Hypothalamus (tissue), 51 donors: Measurements from ENCODE around the gene HSP90AA1.
A peak's percentile ranks its signal among the peaks of the same experiment; 100 is the strongest.
"Not testable (repeated sequence)": the region's sequence is repeated elsewhere in the genome, so short reads cannot be mapped to it uniquely, and the experiment has no call there.

Source experiments
- DNase-seq, 51 donors: peaks; one replicate each; lab custom pipeline; 2025; lab: John Stamatoyannopoulos, UW

Gene HSP90AA1

DNA sequence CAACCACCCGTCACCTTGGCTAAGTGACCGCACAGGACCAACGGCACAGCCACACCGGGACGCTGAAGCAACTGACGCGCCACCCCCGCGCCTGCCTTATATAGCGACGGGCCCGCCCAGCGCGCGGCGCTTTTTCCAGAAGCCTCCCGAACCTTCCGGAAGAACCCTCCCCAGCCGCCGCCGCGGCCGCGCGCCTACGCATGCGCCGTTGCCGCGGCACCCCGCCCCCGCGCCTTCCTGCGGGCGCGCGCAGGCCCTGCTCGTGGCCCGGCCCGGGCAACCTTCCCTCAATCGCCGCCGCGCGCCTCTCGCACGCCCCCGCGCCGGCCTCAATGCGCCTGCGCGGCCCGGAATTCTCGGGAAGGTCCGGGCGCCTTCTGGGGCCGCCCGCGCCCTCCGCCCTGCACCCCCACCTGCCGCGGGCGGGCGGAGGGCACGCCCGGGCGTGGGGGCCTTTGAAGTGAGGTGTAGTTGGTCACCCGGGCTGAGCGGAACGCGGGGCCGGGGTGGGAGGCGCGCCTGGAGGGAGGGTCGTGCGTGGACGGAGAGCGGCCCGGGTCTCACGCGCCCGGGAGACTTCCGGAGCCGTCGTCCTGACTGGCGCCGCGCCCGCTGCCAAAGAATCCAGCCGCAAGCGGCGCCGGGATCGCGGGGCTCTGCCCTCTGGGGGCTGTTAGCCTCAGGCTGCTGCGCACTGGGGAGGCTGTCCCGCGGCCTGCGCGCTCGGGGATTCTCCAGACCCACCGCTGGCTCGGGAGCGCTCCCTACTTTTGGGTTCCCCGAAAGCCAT is at the start of gene HSP90AA1:
TSS of gene HSP90AA1 (minus strand) at position 73 of the 790 bp plus-strand sequence. CDS start 666 bp downstream, outside the sequence.
- DNase-seq, result peak; percentile 64 to 99 (median 89)

DNA sequence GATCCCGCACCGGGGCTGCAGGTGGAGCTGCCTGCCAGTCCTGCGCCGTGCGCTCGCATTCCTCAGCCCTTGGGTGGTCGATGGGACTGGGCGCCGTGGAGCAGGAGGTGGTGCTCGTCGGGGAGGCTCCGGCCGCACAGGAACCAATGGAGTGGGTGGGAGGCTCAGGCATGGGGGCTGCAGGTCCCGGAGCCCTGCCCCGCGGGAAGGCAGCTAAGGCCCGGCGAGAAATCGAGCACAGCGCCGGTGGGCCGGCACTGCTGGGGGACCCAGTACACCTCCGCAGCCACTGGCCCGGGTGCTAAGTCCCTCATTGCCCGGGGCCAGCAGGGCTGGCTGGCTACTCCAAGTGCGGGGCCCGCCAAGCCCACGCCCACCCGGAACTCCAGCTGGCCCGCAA is 48.6 kb upstream of the HSP90AA1 start:
- not testable (repeated sequence) for DNase-seq

GRCh38 chr14:102134719-102135118 is 47.9 kb upstream of the HSP90AA1 start:
- DNase-seq, result peak in 7 of 51 donors; percentile 3 to 20 (median 17)

DNA sequence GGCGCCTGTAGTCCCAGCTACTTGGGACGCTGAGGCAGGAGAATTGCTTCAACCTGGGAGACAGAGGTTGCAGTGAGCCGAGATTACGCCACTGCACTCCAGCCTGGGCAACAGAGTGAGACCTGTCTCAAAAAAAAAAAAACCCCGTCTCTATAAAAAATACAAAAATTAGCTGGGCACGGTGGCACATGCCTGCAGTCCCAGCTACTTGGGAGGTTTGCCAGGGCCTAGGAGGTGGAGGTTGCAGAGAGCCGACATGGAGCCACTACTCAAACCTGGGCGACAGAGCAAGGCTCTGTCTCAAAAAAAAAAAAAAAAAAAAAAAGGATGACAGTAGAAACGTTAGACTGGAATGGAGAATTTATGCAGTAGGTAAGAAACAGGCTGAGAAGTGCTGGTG is 47.2 kb upstream of the HSP90AA1 start:
- DNase-seq, result not testable (repeated sequence)

GRCh38 chr14:102131741-102132140 is 44.9 kb upstream of the HSP90AA1 start:
- no peak for DNase-seq

DNA sequence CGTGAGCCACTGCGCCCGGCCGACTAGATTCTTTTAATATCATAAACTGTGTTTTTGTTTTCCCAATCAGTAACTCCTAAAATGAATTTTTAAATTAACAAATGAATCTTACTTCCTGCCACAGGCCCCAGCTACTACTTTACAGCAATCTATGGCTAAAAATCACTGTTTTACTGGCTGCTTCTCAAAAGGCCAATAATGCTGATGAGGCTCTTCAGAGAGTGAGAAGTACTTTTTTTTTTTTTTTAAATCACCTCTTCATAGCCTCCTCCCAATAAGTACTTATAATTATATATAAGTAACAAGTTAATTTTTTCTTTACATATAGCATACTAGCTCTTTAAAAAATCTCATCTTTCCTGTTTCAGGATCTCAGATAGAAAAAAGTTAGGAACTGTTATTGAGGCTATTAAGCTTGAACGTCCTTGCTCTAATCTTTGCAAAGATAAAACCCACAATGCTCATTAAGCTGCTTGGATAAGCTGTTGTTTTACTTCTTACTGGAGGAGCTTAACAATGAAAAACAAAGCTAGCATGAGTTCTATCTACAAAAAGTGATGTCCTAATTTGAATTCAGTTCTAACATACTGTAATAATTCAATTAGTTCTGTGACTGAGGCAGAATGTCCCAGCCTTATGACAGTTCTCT is 40.1 kb upstream of the HSP90AA1 start:
- DNase-seq, result no peak

GRCh38 chr14:102125546-102125945 is 38.7 kb upstream of the HSP90AA1 start:
- DNase-seq, result no peak

GRCh38 chr14:102124419-102124818 is 37.6 kb upstream of the HSP90AA1 start:
- no peak for DNase-seq

DNA sequence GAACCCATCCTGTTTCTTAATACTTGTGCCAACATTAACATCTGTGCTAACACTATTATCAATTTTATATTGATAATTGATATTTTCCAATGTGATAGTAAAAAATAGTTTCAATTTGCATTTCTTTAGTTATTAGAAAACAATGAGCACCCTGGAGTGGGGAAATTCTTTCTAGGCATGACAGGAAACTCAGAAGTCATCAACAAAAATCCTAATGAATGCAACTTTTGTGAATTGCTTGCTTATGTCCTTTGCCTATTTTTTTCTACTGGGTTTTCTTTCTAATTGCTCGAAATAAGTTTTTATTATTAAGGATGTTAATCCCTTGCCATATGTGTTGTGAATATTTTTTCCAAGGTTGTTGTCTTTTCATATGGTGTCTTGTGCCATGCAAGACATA is 34.7 kb upstream of the HSP90AA1 start:
- DNase-seq, result no peak

DNA sequence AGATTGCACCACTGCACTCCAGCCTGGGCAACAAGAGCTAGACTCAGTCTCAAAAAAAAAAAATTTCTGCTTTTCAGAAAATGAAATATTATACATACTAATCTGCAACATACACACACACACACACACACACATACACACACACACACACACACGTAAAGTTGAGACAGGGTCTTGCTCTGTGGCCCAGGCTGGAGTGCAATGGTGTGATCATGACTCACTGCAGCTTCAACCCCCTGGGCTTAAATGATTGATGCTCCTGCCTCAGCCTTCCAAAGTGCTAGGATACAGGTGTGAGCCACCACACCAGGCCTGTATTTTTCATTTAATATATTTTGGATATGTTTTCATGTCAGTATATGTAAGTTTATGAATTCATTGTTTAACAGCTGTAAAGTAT is 34.0 kb upstream of the HSP90AA1 start:
- DNase-seq, result no peak

GRCh38 chr14:102117852-102118251 is 31.0 kb upstream of the HSP90AA1 start:
- DNase-seq, result no peak

GRCh38 chr14:102116361-102117180 is 29.7 kb upstream of the HSP90AA1 start:
- DNase-seq, result no peak

- DNase-seq, result no peak
These were observed 24.3 kb upstream of the HSP90AA1 start for GRCh38 chr14:102111101-102111500.

DNA sequence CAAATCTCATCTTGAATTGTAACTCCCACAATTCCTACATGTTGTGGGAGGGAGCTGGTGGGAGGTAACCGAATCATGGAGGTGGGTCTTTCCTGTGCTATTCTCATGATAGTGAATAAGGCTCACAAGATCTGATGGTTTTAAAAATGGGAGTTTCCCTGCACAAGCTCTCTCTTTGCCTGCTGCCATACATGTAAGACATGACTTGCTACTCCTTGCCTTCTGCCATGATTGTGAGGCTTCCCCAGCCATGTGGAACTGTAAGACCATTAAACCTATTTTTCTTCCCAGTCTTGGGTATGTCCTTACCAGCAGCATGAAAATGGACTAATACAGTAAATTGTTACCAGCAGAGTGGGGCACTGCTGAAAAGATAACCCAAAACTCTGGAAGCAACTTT is 22.5 kb upstream of the HSP90AA1 start:
- DNase-seq, result not testable (repeated sequence)

DNA sequence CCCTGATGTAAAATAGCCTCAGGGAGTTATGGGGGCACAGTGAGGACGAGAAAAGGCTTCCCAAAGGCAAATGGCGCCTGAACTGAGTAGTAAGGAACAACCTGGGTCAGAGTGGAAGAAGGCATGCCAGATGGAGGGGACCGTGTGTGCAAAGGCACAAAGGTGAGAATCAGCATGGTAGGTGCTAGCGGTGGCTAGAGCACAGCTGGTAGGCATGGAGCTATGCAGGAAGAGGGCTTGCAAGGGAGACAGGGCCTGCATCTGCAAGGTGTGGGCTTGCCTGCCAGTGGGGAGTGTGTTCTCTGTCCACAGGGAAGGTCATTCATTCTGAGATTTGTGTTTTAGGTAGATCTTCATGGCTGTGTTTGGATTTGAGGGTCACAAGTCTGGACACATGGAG is 18.5 kb upstream of the HSP90AA1 start:
- no peak for DNase-seq

- no peak for DNase-seq
These were observed 16.3 kb upstream of the HSP90AA1 start for GRCh38 chr14:102103062-102103695.

GRCh38 chr14:102097441-102098135 is 10.7 kb upstream of the HSP90AA1 start:
- no peak for DNase-seq

GRCh38 chr14:102096569-102097188 is 9.8 kb upstream of the HSP90AA1 start:
- DNase-seq, result peak in 49 of 51 donors; percentile 23 to 88 (median 73)

DNA sequence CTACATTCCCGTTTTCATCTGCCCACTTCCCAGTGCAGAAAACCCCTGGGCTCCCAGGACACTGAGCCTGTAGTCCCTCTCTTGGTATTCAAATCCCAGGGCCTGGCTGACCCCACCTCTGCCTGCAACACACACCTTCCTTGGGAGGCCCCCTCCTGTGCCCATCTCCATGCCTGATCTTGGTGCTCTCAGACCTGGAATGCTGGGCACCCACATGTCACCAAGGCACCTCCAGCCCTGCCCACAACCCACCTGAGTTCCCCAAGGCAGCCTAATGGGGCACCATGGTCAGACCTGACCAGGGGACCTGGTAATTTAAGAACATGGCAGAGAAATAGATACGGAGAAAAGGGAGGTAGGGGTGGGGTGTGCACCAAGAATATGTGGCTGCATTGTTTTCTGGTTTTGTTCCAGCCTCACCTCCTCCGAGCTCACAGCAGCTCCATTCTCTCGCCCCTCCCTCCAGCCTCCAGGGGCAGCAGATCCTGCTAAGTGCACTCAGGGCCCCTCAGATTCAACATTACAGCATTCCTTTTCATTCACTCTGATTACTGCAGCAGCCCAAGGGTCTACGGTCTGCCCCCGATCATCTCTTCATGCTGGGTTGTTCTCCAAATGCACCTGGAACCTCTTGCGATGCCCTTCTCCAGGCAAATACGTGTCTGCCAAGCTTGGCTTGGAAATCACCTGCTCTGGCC is 9.2 kb upstream of the HSP90AA1 start:
- DNase-seq, result no peak
